DMS53 (cell line): ENCODE data around the gene MS4A14.
"Not testable (repeated sequence)": the region's sequence is repeated elsewhere in the genome, so short reads cannot be mapped to it uniquely, and the experiment has no call there.

Experiments used
- DNase-seq: peaks from one replicate; lab custom pipeline; 2025; lab: John Stamatoyannopoulos, UW

Gene MS4A14

GRCh38 chr11:60390419-60390818 is 5.8 kb upstream of the MS4A14 start:
- DNase-seq, result no peak

GRCh38 chr11:60392361-60392760 is 3.9 kb upstream of the MS4A14 start:
- no peak for DNase-seq

GRCh38 chr11:60393016-60393415 is 3.2 kb upstream of the MS4A14 start:
- DNase-seq, result no peak

- DNase-seq, result no peak
Measured at GRCh38 chr11:60394666-60395380, 1.4 kb upstream of the MS4A14 start.

- no peak for DNase-seq
Measured at GRCh38 chr11:60396799-60397198, 540 bp downstream of the MS4A14 start.

- DNase-seq, result no peak
Measured at GRCh38 chr11:60420015-60420414, 23.8 kb downstream of the MS4A14 start.

GRCh38 chr11:60422609-60423008 is 26.4 kb downstream of the MS4A14 start:
- DNase-seq, result no peak

- DNase-seq, result peak; percentile 79
Measured at GRCh38 chr11:60428517-60428916, 32.3 kb downstream of the MS4A14 start.

- no peak for DNase-seq
Measured at GRCh38 chr11:60429272-60429671, 33.0 kb downstream of the MS4A14 start, which contains the start of gene MS4A5. Gene MS4A5, plus strand, starts transcription at chr11:60429572. Its CDS starts 103 bp downstream, at chr11:60429675.

- no peak for DNase-seq
Measured at GRCh38 chr11:60431251-60431650, 35.0 kb downstream of the MS4A14 start.

GRCh38 chr11:60433401-60433800 is 37.1 kb downstream of the MS4A14 start:
- DNase-seq, result no peak

GRCh38 chr11:60447070-60447469 is 50.8 kb downstream of the MS4A14 start:
- no peak for DNase-seq

GRCh38 chr11:60447846-60448245 is 51.6 kb downstream of the MS4A14 start:
- no peak for DNase-seq

GRCh38 chr11:60451185-60451584 is 54.9 kb downstream of the MS4A14 start:
- not testable (repeated sequence) for DNase-seq

GRCh38 chr11:60454212-60454611 is 58.0 kb downstream of the MS4A14 start:
- no peak for DNase-seq

- DNase-seq, result no peak
Measured at GRCh38 chr11:60455531-60456042, 59.3 kb downstream of the MS4A14 start, which contains the start of gene MS4A1. Gene MS4A1, plus strand, starts transcription at chr11:60455847. Its CDS starts 6,528 bp downstream, at chr11:60462375.

GRCh38 chr11:60457576-60457975 is 61.3 kb downstream of the MS4A14 start:
- no peak for DNase-seq

GRCh38 chr11:60459345-60459744 is 63.1 kb downstream of the MS4A14 start:
- DNase-seq, result no peak
